Activated CD8-positive, alpha-beta T cell treated with anti-CD3 and anti-CD28 coated beads, Interleukin-2, amount 10 ng/mL, durations not matched to agents 7 days and 5 days (primary cell): ENCODE results near the gene GON7. TPM values are rescaled to one million over a fixed set of nuclear protein-coding genes. Genes with fewer than 3 reads are reported as not detected.
"Not testable (repeated sequence)": the region's sequence is repeated elsewhere in the genome, so short reads cannot be mapped to it uniquely, and the experiment has no call there.

Experiments
- ATAC-seq: fragments of 150-1000 bp; cut with Tn5 transposase; one replicate; pipeline ENCODE4 v1.10.0; 2021; ENCODE audit warnings: moderate library complexity
- CTCF ChIA-PET: fragments of 350-600 bp; sonication (Branson Sonifier 250); formaldehyde crosslinking; loops from one replicate; lab custom pipeline; 2021; ENCODE audit warnings: antibody characterized with exemption; lab: Charles Lee
- POLR2A ChIA-PET: fragments of 350-600 bp; sonication (Branson Sonifier 250); formaldehyde crosslinking; loops from one replicate; lab custom pipeline; 2021; ENCODE audit warnings: antibody characterized with exemption; lab: Charles Lee
- DNase-seq: peaks from one replicate; pipeline ENCODE4 v3.0.0-alpha.2; 2020
- H3K27ac Mint-ChIP-seq: one replicate; pipeline ENCODE4 v1.8.0; 2021; ENCODE audit warnings: mild to moderate bottlenecking, mixed read lengths
- H3K27me3 Mint-ChIP-seq: one replicate; pipeline ENCODE4 v1.8.0; 2021; ENCODE audit warnings: low read depth, mixed read lengths
- H3K36me3 Mint-ChIP-seq: one replicate; pipeline ENCODE4 v1.8.0; 2021; ENCODE audit warnings: low read depth, mixed read lengths
- H3K4me1 Mint-ChIP-seq: one replicate; pipeline ENCODE4 v1.8.0; 2021; ENCODE audit warnings: low read depth, mixed read lengths
- H3K4me3 Mint-ChIP-seq: one replicate; pipeline ENCODE4 v1.8.0; 2021; ENCODE audit warnings: mild to moderate bottlenecking, mixed read lengths
- H3K9me3 Mint-ChIP-seq: one replicate; pipeline ENCODE4 v1.8.0; 2022; ENCODE audit warnings: mixed read lengths; ENCODE audit not compliant: insufficient read depth
- total RNA-seq, 2 experiments: library from RNA; stranded (reverse); gene quantifications; one replicate each; pipeline ENCODE4 v1.2.3, GENCODE V29; 2021

Gene GON7, protein sequence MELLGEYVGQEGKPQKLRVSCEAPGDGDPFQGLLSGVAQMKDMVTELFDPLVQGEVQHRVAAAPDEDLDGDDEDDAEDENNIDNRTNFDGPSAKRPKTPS
- total RNA-seq: 10 to 100 TPM; 21.5 to 24.6 TPM

DNA sequence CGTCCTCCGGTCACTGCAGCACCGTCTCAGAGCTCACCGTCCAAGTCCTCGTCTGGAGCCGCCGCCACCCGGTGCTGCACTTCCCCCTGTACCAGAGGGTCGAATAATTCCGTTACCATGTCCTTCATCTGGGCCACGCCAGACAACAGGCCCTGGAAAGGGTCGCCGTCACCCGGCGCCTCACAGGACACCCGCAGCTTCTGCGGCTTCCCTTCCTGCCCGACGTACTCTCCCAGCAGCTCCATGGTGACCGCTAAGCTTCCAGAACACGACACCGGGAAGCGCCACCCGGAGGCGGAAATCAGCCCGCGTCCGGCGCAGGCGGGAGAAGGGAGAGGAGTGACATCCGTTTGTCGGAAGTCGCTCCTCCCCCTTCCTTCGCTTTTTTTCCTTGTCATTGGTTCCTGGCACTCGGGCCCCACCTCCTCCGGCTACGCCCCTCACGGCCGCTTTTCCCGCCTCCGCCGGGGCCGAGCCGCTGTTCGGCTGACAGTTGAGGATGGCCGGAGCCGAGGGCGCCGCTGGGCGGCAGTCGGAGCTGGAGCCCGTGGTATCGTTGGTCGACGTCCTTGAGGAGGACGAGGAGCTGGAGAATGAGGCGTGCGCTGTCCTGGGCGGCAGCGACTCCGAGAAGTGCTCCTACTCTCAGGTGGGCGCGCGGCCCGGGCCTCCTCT is at the start of gene GON7, which contains the start of gene UBR7:
Gene GON7, minus strand, starts transcription at position 273 of the 675 bp plus-strand sequence. Its CDS starts 28 bp downstream, at position 245.
Gene UBR7, plus strand, starts transcription at position 464 of the 675 bp plus-strand sequence. Its CDS starts 36 bp downstream, at position 500.
- Mint-ChIP-seq H3K4me1 (peaks cover 41% of the 10 kb centered on the region), H3K9me3 (no peaks in the 10 kb centered on the region), H3K4me3 (peak within 1 kb of the TSS; percentile 100), H3K36me3 (peaks cover 40% of the 10 kb centered on the region), H3K27ac (peak within 1 kb of the TSS; percentile 96), H3K27me3 (no peaks in the 10 kb centered on the region)
- ChIA-PET CTCF (interaction anchor here (0.6 to 4.7 kb wide), 12 partner anchors 10 to 974 kb away, joined by 3 to 40 read pairs (median 4); partner anchors contain the start of genes LYSET and MOAP1), POLR2A (interaction anchor here (0.7 to 5.1 kb wide), 11 partner anchors 10 to 754 kb away, joined by 3 to 87 read pairs (median 4); partner anchors contain the start of genes LYSET and MOAP1)
- ATAC-seq (peak; percentile 89), DNase-seq (peak; percentile 94)

DNA sequence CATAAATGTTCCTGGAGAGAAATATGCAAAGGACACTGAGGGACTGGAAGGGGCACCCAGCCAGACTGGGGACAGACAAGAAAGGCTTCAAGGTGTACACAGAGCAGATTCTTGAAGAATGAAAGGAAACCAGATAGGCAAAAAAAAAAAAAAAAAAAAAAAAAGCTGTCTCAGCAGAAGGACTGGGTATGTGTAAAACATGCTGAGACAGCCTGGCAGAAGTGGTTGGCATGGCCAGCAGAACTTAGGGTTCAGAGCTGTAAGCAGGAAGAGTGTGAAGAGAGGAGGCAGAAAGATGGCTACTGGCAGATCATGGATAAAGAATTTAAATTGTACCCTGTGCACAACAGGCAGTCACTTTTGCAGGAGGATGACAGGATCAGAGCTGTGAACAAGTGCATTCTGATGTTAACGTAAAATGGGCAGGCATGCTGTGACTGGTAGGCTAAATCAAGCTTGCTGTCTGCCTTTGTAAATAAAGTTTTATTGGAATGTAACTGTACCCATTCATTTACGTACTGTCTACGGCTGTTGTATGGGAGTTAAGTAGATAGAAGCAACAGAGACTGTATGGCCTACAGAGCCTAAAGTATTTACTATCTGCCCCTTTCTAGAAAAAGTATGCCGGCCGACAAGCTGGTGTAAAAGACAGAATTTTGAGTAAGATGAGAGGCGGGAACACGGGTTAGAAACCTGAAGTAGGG is 42.4 kb upstream of the GON7 start:
- H3K4me1 Mint-ChIP-seq: peaks cover 12% of the 10 kb centered on the region
- ChIA-PET POLR2A (no interaction called here), CTCF (interaction anchor here (1.2 kb wide), 2 partner anchors 15 to 30 kb away, joined by 3 to 4 read pairs; no protein-coding TSS in a partner anchor)
- H3K36me3 Mint-ChIP-seq: peaks cover 29% of the 10 kb centered on the region
- no peaks in the 10 kb centered on the region for H3K27me3 Mint-ChIP-seq
- no peak for DNase-seq
- ATAC-seq: no peak
- no peaks in the 10 kb centered on the region for H3K9me3 Mint-ChIP-seq
- H3K4me3 Mint-ChIP-seq: no peak overlapping the region
- H3K27ac Mint-ChIP-seq: no peak overlapping the region

DNA sequence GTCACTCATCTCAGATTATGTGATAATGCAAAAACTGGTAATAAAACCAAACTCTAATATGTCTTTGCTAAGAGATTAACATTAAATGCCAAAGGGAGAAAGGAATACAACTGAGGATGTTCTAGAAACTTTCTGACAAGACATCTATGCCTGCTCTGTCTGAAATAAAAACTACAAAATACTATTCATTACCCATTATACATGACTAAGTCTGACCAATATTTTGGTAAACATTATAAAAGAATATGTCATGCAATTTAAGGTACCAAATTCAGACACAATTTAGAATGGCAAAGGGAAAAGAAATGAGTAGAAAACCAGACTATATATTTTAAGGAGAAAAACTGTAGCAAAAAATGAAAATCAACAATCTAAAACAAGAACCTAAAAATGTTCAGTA is 39.7 kb upstream of the GON7 start:
- Mint-ChIP-seq H3K36me3 (peaks cover 41% of the 10 kb centered on the region), H3K4me3 (no peak overlapping the region), H3K27me3 (no peaks in the 10 kb centered on the region), H3K4me1 (peaks cover 12% of the 10 kb centered on the region), H3K27ac (peak overlapping the region; percentile 10), H3K9me3 (no peaks in the 10 kb centered on the region)
- no peak for ATAC-seq
- ChIA-PET POLR2A (interaction anchor here (0.6 kb wide), 1 partner anchor 156 kb away, joined by 4 read pairs; no protein-coding TSS in a partner anchor), CTCF (no interaction called here)
- no peak for DNase-seq

DNA sequence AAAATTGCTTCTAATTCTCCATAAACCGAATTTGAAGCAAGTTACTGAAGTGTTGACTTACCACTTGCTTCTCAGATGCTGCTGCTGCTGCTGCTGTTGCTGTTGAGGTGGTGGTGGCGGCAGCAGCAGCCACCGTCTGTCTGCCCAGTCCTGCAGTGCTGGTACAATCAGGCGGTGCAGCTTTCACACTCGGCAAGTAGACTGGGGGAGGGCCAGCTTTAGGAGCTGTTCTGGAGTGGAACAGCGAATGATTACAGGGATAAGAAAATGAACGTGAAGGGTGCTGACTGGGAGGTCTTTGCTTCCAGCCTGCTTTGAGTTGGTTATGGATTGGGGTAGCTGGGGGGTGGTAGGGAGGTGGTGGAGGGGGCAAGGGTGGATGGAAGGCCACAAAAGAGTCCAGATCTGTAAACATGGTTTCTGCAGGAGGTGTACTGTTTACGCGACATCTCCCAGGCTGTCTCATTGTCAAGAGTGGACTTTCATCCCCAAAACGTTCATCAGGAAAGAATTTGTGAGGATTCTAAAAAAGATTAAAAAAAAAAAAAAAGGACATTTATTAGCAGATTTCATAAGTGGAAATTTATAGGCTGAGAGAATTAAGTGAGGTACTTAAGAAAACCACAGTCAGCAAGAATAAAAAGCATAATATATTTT is 39.0 kb upstream of the GON7 start:
- DNase-seq (no peak), ATAC-seq (no peak)
- H3K27me3 Mint-ChIP-seq: no peaks in the 10 kb centered on the region
- H3K4me1 Mint-ChIP-seq: peaks cover 12% of the 10 kb centered on the region
- CTCF ChIA-PET: no interaction called here
- POLR2A ChIA-PET: interaction anchor here (0.6 kb wide), 1 partner anchor 156 kb away, joined by 4 read pairs; no protein-coding TSS in a partner anchor
- H3K27ac Mint-ChIP-seq: no peak overlapping the region
- H3K9me3 Mint-ChIP-seq: no peaks in the 10 kb centered on the region
- H3K36me3 Mint-ChIP-seq: peaks cover 38% of the 10 kb centered on the region
- no peak overlapping the region for H3K4me3 Mint-ChIP-seq

DNA sequence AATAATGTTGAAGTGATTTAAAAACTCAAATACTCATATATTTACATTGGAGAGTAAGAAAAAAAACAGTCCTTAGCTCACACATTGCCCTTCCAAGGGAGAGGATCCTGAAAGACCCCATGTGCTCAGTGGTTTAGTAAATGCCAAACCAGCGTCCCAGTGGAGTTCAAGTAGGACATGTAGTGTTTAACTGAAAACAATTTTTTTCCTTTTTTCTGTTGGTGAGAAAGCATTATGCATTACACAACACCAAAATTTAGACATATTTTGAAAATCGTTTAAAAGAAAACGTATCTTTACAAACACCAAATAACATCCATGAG is 33.8 kb upstream of the GON7 start:
- H3K9me3 Mint-ChIP-seq: no peaks in the 10 kb centered on the region
- H3K4me1 Mint-ChIP-seq: no peaks in the 10 kb centered on the region
- H3K36me3 Mint-ChIP-seq: peaks cover 20% of the 10 kb centered on the region
- H3K27ac Mint-ChIP-seq: no peak overlapping the region
- no peak for DNase-seq
- ChIA-PET CTCF (no interaction called here), POLR2A (interaction anchor here (0.6 kb wide), 1 partner anchor 15 kb away, joined by 4 read pairs; no protein-coding TSS in a partner anchor)
- no peak for ATAC-seq
- H3K4me3 Mint-ChIP-seq: no peak overlapping the region
- no peaks in the 10 kb centered on the region for H3K27me3 Mint-ChIP-seq

DNA sequence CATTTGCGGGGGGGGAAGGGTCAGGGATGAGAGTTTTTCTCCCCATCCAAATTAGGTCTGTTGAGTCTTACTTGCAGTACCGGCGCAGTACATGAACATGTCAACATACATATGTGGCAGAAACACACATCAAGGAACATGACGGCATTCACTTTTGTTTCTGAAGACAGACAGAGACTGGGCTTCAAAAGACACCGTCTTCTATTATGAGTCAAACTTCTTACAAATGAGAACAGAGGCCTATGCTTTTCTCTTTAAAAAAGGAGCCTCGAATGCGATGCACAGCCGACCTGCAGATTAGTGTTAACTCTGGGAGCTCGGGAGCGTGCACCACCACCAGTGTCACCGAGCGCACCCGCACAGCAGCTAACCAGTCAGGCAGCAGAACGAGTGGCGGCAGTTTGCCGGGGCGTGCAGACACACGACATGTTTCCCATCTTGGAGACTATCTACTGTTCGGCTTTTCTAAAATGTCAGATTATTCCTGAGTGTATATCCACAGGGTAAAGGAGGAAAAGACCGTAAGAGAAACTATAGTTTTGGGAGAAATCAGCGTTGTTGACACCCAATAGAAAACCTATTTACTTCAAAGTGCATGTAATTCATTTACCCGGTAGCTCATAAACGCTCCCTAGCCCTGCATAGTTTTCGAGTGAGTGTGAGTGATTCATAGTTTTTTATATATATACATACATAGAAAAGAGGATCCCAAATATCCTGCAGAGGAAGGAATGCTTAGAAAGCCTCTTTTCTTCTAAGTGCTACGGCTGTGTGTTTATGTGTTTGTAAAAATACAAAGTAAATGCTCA is 33.2 kb upstream of the GON7 start:
- no peak for ATAC-seq

DNA sequence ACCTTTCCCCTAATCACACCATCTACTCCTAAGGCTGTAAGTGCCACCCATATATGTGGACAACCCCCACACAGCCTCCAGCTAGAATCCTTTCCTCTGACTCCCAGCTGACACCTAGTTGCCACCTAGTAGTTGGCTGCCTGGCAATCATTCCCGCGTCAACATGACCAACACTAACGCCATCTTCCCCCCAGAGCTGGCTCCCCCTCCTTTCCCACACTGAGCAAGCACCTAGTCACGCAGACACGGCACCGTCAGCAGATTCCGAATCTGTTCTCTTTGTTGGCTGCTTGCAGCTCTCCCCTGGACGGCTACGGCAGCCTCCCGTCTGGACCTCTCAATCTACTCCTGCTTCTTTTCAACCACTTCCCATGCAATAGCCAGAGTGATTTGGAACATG is 27.9 kb upstream of the GON7 start:
- Mint-ChIP-seq H3K36me3 (no peaks in the 10 kb centered on the region), H3K27me3 (peaks cover 18% of the 10 kb centered on the region), H3K27ac (peak overlapping the region; percentile 4), H3K4me1 (peaks cover 12% of the 10 kb centered on the region), H3K4me3 (no peak overlapping the region), H3K9me3 (no peaks in the 10 kb centered on the region)
- ChIA-PET POLR2A (interaction anchor here (0.6 kb wide), 1 partner anchor 1916 kb away, joined by 4 read pairs; no protein-coding TSS in a partner anchor), CTCF (interaction anchor here (1.5 to 1.8 kb wide), 2 partner anchors 15 to 16 kb away, joined by 4 to 8 read pairs; no protein-coding TSS in a partner anchor)
- DNase-seq: no peak
- no peak for ATAC-seq

More for the DNA sequence above, 33.2 kb upstream of the GON7 start:
- Mint-ChIP-seq H3K4me3 (no peak overlapping the region), H3K9me3 (no peaks in the 10 kb centered on the region), H3K27me3 (no peaks in the 10 kb centered on the region), H3K4me1 (no peaks in the 10 kb centered on the region), H3K36me3 (peaks cover 15% of the 10 kb centered on the region), H3K27ac (no peak overlapping the region)
- ChIA-PET POLR2A (interaction anchor here (0.6 kb wide), 1 partner anchor 15 kb away, joined by 4 read pairs; no protein-coding TSS in a partner anchor), CTCF (no interaction called here)
- DNase-seq: no peak

DNA sequence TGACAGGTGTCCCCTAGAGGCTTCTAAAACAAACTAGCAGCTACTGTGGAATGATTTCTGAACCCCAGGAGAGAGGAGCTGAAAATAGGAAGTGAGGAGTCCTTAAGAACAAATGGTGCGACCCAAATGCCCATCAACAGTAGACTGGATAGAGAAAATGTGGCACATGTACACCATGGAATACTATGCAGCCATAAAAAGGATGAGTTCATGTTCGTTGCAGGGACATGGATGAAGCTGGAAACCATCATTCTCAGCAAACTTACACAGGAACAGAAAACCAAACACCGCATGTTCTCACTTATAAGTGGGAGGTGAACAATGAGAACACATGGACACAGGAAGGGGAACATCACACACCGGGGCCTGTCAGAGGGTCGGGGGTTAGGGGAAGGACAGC is 26.2 kb upstream of the GON7 start:
- H3K9me3 Mint-ChIP-seq, H3K27ac Mint-ChIP-seq, POLR2A ChIA-PET, ATAC-seq, H3K4me3 Mint-ChIP-seq, DNase-seq, H3K36me3 Mint-ChIP-seq: not testable (repeated sequence)
- CTCF ChIA-PET: interaction anchor here (1.8 kb wide), 1 partner anchor 14 kb away, joined by 8 read pairs; no protein-coding TSS in a partner anchor
- peaks cover 12% of the 10 kb centered on the region for H3K4me1 Mint-ChIP-seq
- peaks cover 18% of the 10 kb centered on the region for H3K27me3 Mint-ChIP-seq

DNA sequence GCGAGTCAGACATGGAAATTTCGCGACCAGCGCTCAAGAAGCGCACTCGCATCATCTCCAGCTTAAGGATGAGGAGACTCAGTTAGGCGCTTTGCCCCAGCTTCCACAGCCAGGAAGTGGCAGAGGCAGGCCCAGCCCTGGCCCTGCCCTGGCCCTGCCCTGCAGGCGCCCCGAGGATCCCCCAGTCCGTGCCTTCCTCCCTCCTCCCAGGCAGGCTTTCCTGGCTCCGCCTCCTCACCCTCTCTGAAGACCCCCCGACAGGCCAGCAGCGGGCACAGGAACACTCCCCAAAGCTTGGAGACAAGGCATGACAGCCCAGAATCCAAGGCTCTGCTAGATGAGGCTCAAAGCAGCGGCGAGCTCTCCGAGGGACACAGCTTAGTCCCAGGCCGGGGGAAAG is 25.3 kb upstream of the GON7 start:
- Mint-ChIP-seq H3K36me3 (peaks cover 13% of the 10 kb centered on the region), H3K4me3 (no peak overlapping the region), H3K27me3 (peaks cover 18% of the 10 kb centered on the region), H3K27ac (no peak overlapping the region), H3K9me3 (no peaks in the 10 kb centered on the region), H3K4me1 (peaks cover 12% of the 10 kb centered on the region)
- no peak for ATAC-seq
- POLR2A ChIA-PET: no interaction called here
- CTCF ChIA-PET: no interaction called here
- no peak for DNase-seq

DNA sequence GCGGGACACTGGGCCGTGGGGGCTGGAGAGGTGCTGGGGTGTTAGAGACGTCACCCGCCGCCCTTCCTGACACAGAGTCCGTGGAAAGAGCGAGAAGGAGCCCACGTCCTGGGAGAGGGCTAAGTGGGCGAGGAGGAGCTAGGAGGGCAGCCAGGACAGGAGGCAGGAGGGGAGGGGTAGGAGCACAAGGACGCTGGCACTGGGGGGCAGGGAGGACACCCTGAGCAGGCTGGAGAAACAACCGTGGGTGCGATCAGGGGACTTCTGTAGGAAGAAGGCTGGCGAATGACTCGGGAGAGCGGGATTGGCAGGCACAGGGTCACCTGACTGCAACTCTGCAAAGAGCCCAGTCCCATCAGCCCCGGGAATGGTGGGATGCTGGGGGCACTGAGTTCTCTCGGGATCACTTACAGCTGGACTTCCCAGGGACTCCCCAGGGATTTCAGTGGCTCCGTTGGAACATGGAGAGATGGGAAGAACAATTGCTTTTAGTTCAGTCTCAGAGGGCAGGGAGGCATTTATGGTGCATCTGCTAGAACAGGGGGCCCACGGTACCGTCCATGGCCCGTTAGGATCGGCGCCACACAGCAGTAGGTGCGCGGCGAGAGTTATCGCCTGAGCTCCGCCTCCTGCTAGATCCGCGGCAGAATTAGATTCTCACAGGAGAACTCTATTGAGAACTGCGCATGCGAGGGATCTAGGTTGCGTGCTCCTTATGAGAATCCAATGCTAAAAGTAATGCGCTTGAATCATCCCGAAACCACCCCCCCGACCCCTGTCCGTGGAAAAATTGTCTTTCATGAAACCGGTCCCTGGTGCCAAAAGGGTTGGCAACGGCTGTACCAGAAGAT is 24.5 kb upstream of the GON7 start:
- H3K9me3 Mint-ChIP-seq: no peaks in the 10 kb centered on the region
- CTCF ChIA-PET: no interaction called here
- DNase-seq (no peak), ATAC-seq (peak; percentile 60)
- no peak overlapping the region for H3K27ac Mint-ChIP-seq
- POLR2A ChIA-PET: no interaction called here
- H3K4me1 Mint-ChIP-seq: peaks cover 12% of the 10 kb centered on the region
- H3K27me3 Mint-ChIP-seq: peaks cover 18% of the 10 kb centered on the region
- H3K4me3 Mint-ChIP-seq: peak overlapping the region; percentile 22
- H3K36me3 Mint-ChIP-seq: peaks cover 18% of the 10 kb centered on the region
